NCI-H187 treated with DMSO at 0.1 percent for 48 hours (cell line): ENCODE data around the gene RNGTT.
"Not testable (repeated sequence)": the region's sequence is repeated elsewhere in the genome, so short reads cannot be mapped to it uniquely, and the experiment has no call there.

Source experiments
- DNase-seq: peaks from one replicate; lab custom pipeline; 2025; lab: John Stamatoyannopoulos, UW

RNGTT gene

GRCh38 chr6:88722686-88723085 lies 240.7 kb downstream of the RNGTT start:
- no peak for DNase-seq

- DNase-seq, result not testable (repeated sequence)
Observed at GRCh38 chr6:88716399-88716798, 247.0 kb downstream of the RNGTT start.

- no peak for DNase-seq
Observed at GRCh38 chr6:88712243-88712936, 251.0 kb downstream of the RNGTT start.

- no peak for DNase-seq
Observed at GRCh38 chr6:88709819-88710246, 253.6 kb downstream of the RNGTT start.

- DNase-seq, result no peak
Observed at GRCh38 chr6:88708197-88708744, 255.1 kb downstream of the RNGTT start.

- DNase-seq, result no peak
Observed at GRCh38 chr6:88705601-88706000, 257.8 kb downstream of the RNGTT start.

- DNase-seq, result no peak
Observed at GRCh38 chr6:88704980-88705379, 258.4 kb downstream of the RNGTT start.

GRCh38 chr6:88702956-88703556 lies 260.4 kb downstream of the RNGTT start:
- DNase-seq, result no peak

GRCh38 chr6:88698661-88699060 lies 264.8 kb downstream of the RNGTT start:
- no peak for DNase-seq

- no peak for DNase-seq
Observed at GRCh38 chr6:88695937-88696336, 267.5 kb downstream of the RNGTT start.

- no peak for DNase-seq
Observed at GRCh38 chr6:88683734-88684133, 279.7 kb downstream of the RNGTT start.

- DNase-seq, result no peak
Observed at GRCh38 chr6:88680654-88681053, 282.8 kb downstream of the RNGTT start.

- DNase-seq, result no peak
Observed at GRCh38 chr6:88679841-88680240, 283.6 kb downstream of the RNGTT start.

GRCh38 chr6:88677356-88677755 lies 286.1 kb downstream of the RNGTT start:
- DNase-seq, result no peak

- no peak for DNase-seq
Observed at GRCh38 chr6:88671624-88672023, 291.8 kb downstream of the RNGTT start.

GRCh38 chr6:88670369-88670768 lies 293.0 kb downstream of the RNGTT start:
- DNase-seq, result no peak

GRCh38 chr6:88669475-88669874 lies 293.9 kb downstream of the RNGTT start:
- no peak for DNase-seq

- DNase-seq, result no peak
Observed at GRCh38 chr6:88666901-88667300, 296.5 kb downstream of the RNGTT start.

- no peak for DNase-seq
Observed at GRCh38 chr6:88665131-88665530, 298.3 kb downstream of the RNGTT start.

- no peak for DNase-seq
Observed at GRCh38 chr6:88663801-88664200, 299.6 kb downstream of the RNGTT start.

GRCh38 chr6:88662653-88663174 lies 300.7 kb downstream of the RNGTT start:
- no peak for DNase-seq

GRCh38 chr6:88662163-88662580 lies 301.2 kb downstream of the RNGTT start:
- no peak for DNase-seq

- no peak for DNase-seq
Observed at GRCh38 chr6:88661136-88661535, 302.3 kb downstream of the RNGTT start.
